ENCODE results near the gene NT5C3B.

NT5C3B gene

DNA sequence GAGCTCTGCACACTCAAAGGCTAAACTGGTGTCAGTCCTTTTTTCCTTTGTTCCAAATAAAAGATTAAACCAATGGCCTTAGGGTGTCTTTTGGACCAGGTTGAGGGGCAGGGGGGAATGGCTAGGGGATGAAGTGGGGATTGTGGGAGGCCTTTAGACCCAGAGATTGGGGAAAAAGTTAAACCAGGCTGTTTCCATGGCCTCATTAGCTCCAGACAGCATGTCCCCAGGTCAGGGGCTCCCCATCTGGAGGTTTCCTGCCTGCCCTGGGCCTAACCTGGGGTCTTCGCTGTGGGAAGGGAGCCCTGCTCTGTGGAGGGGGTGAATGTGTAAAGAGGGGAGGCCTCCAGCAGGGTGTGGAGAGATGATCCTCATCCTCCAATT is 12.9 kb downstream of the NT5C3B start:
- Histone ChIP-seq H3K9me3 (ENCODE audit: insufficient read depth, low read depth, low read length) (no peaks in the 10 kb centered on the region), H4K20me1 (ENCODE audit: insufficient read depth, low read length, poor library complexity, severe bottlenecking) (no peaks in the 10 kb centered on the region), H3K36me3 (ENCODE audit: insufficient read depth, low read length) (no peaks in the 10 kb centered on the region), H2AFZ (ENCODE audit: low read length) (no peak overlapping the region), H3K4me1 (ENCODE audit: insufficient read depth, low read length, poor library complexity, severe bottlenecking) (no peaks in the 10 kb centered on the region), H3K79me2 (ENCODE audit: insufficient read depth, low read length) (no peaks in the 10 kb centered on the region), H3K27me3 (ENCODE audit: insufficient read depth, low read length, poor library complexity, severe bottlenecking) (no peaks in the 10 kb centered on the region), H3K9me2 (replicated peaks; ENCODE audit: low read depth, low read length) (no peaks in the 10 kb centered on the region), H3K4me3 (ENCODE audit: low read length, poor library complexity, severe bottlenecking) (no peak overlapping the region), H3K4me2 (ENCODE audit: low read depth, low read length, poor library complexity, severe bottlenecking) (no peak overlapping the region), H3F3A (ENCODE audit: low read depth) (no peaks in the 10 kb centered on the region), H3K9ac (ENCODE audit: low read depth, low read length, poor library complexity, severe bottlenecking) (no peak overlapping the region)
- no peak for TF ChIP-seq EZH2phosphoT487 (IDR thresholded peaks at IDR 0.05; ENCODE audit: borderline replicate concordance)
- TF ChIP-seq, protein P1, sequence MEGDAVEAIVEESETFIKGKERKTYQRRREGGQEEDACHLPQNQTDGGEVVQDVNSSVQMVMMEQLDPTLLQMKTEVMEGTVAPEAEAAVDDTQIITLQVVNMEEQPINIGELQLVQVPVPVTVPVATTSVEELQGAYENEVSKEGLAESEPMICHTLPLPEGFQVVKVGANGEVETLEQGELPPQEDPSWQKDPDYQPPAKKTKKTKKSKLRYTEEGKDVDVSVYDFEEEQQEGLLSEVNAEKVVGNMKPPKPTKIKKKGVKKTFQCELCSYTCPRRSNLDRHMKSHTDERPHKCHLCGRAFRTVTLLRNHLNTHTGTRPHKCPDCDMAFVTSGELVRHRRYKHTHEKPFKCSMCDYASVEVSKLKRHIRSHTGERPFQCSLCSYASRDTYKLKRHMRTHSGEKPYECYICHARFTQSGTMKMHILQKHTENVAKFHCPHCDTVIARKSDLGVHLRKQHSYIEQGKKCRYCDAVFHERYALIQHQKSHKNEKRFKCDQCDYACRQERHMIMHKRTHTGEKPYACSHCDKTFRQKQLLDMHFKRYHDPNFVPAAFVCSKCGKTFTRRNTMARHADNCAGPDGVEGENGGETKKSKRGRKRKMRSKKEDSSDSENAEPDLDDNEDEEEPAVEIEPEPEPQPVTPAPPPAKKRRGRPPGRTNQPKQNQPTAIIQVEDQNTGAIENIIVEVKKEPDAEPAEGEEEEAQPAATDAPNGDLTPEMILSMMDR (conservative IDR thresholded peaks at IDR 0.05; ENCODE audit: low read length): no peak

DNA sequence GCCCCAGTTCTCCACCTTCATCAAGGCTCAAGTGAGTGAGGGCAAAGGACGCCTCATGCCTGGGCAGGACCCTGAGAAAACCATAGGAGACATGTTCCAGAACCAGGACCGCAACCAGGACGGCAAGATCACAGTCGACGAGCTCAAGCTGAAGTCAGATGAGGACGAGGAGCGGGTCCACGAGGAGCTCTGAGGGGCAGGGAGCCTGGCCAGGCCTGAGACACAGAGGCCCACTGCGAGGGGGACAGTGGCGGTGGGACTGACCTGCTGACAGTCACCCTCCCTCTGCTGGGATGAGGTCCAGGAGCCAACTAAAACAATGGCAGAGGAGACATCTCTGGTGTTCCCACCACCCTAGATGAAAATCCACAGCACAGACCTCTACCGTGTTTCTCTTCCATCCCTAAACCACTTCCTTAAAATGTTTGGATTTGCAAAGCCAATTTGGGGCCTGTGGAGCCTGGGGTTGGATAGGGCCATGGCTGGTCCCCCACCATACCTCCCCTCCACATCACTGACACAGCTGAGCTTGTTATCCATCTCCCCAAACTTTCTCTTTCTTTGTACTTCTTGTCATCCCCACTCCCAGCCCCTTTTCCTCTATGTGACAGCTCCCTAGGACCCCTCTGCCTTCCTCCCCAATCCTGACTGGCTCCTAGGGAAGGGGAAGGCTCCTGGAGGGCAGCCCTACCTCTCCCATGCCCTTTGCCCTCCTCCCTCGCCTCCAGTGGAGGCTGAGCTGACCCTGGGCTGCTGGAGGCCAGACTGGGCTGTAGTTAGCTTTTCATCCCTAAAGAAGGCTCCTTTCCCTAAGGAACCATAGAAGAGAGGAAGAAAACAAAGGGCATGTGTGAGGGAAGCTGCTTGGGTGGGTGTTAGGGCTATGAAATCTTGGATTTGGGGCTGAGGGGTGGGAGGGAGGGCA is 13.6 kb downstream of the NT5C3B start:
- Histone ChIP-seq H3K4me2 (ENCODE audit: low read depth, low read length, poor library complexity, severe bottlenecking) (no peak overlapping the region), H3K79me2 (ENCODE audit: insufficient read depth, low read length) (no peaks in the 10 kb centered on the region), H3K9me2 (replicated peaks; ENCODE audit: low read depth, low read length) (no peaks in the 10 kb centered on the region), H3K9ac (ENCODE audit: low read depth, low read length, poor library complexity, severe bottlenecking) (no peak overlapping the region), H3K9me3 (ENCODE audit: insufficient read depth, low read depth, low read length) (no peaks in the 10 kb centered on the region), H3K4me1 (ENCODE audit: insufficient read depth, low read length, poor library complexity, severe bottlenecking) (no peaks in the 10 kb centered on the region), H2AFZ (ENCODE audit: low read length) (no peak overlapping the region), H3K36me3 (ENCODE audit: insufficient read depth, low read length) (no peaks in the 10 kb centered on the region), H3K27me3 (ENCODE audit: insufficient read depth, low read length, poor library complexity, severe bottlenecking) (no peaks in the 10 kb centered on the region), H3K4me3 (ENCODE audit: low read length, poor library complexity, severe bottlenecking) (no peak overlapping the region), H4K20me1 (ENCODE audit: insufficient read depth, low read length, poor library complexity, severe bottlenecking) (no peaks in the 10 kb centered on the region), H3F3A (ENCODE audit: low read depth) (no peaks in the 10 kb centered on the region)
- TF ChIP-seq, protein P1 (conservative IDR thresholded peaks at IDR 0.05; ENCODE audit: low read length): no peak
- no peak for TF ChIP-seq EZH2phosphoT487 (IDR thresholded peaks at IDR 0.05; ENCODE audit: borderline replicate concordance)

DNA sequence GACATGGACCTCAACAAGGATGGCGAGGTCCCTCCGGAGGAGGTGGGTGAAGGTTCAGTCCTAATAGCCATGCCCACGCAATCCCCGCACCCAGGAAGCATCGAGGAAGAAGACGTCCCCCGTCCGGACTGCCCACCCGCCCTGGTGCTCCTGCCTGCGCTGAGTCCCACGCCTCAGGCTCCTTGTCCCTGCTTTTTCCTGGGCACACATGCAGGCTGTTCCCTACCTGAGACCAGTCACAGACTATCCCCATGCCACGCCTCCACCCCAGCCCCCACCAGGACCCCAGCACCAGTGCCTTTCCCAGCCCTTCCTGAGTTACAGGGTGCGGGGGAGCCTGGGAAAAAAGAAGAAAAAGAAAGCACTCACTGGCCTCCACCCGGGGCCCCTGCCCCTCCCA is 14.3 kb downstream of the NT5C3B start:
- H3F3A ChIP-seq (ENCODE audit: low read depth): no peaks in the 10 kb centered on the region
- H2AFZ ChIP-seq (ENCODE audit: low read length): no peak overlapping the region
- TF ChIP-seq, protein P1 (conservative IDR thresholded peaks at IDR 0.05; ENCODE audit: low read length): no peak
- no peak for TF ChIP-seq EZH2phosphoT487 (IDR thresholded peaks at IDR 0.05; ENCODE audit: borderline replicate concordance)
- no peaks in the 10 kb centered on the region for H3K9me3 ChIP-seq (ENCODE audit: insufficient read depth, low read depth, low read length)
- H3K9me2 ChIP-seq (replicated peaks; ENCODE audit: low read depth, low read length): no peaks in the 10 kb centered on the region
- H3K79me2 ChIP-seq (ENCODE audit: insufficient read depth, low read length): no peaks in the 10 kb centered on the region
- H3K27me3 ChIP-seq (ENCODE audit: insufficient read depth, low read length, poor library complexity, severe bottlenecking): no peaks in the 10 kb centered on the region
- H3K36me3 ChIP-seq (ENCODE audit: insufficient read depth, low read length): no peaks in the 10 kb centered on the region
- H3K4me1 ChIP-seq (ENCODE audit: insufficient read depth, low read length, poor library complexity, severe bottlenecking): no peaks in the 10 kb centered on the region
- no peak overlapping the region for H3K9ac ChIP-seq (ENCODE audit: low read depth, low read length, poor library complexity, severe bottlenecking)
- H3K4me2 ChIP-seq (ENCODE audit: low read depth, low read length, poor library complexity, severe bottlenecking): no peak overlapping the region
- H4K20me1 ChIP-seq (ENCODE audit: insufficient read depth, low read length, poor library complexity, severe bottlenecking): no peaks in the 10 kb centered on the region
- H3K4me3 ChIP-seq (ENCODE audit: low read length, poor library complexity, severe bottlenecking): no peak overlapping the region
